Measurements from ENCODE around the gene MRPL11.

GRCh38 chr11:66476173-66476840 is 37.7 kb upstream of the MRPL11 start:
- TF ChIP-seq, protein P1, sequence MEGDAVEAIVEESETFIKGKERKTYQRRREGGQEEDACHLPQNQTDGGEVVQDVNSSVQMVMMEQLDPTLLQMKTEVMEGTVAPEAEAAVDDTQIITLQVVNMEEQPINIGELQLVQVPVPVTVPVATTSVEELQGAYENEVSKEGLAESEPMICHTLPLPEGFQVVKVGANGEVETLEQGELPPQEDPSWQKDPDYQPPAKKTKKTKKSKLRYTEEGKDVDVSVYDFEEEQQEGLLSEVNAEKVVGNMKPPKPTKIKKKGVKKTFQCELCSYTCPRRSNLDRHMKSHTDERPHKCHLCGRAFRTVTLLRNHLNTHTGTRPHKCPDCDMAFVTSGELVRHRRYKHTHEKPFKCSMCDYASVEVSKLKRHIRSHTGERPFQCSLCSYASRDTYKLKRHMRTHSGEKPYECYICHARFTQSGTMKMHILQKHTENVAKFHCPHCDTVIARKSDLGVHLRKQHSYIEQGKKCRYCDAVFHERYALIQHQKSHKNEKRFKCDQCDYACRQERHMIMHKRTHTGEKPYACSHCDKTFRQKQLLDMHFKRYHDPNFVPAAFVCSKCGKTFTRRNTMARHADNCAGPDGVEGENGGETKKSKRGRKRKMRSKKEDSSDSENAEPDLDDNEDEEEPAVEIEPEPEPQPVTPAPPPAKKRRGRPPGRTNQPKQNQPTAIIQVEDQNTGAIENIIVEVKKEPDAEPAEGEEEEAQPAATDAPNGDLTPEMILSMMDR (IDR thresholded peaks at IDR 0.05; ENCODE audit: poor library complexity): no peak
- no peak for TF ChIP-seq EZH2 (IDR thresholded peaks at IDR 0.05; ENCODE audit: borderline replicate concordance)
